Prostate gland (tissue), 2 donors: Measurements from ENCODE around the gene H2AZ1. TPM values are rescaled to one million over a fixed set of nuclear protein-coding genes. Genes with fewer than 3 reads are reported as not detected.
"Not testable (repeated sequence)": the region's sequence is repeated elsewhere in the genome, so short reads cannot be mapped to it uniquely, and the experiment has no call there.

Source experiments
- DNase-seq: peaks from one replicate; pipeline ENCODE4 v3.0.0-alpha.2; 2019; ENCODE audit warnings: low spot score
- H3K27ac ChIP-seq, 2 donors: fragments of 200-600 bp; sonication (generic); 2 replicates each; pipeline ENCODE4 v1.5.1; 2017 to 2019
- H3K27me3 ChIP-seq: fragments of 200-600 bp; sonication (generic); replicated peaks from 2 replicates; pipeline ENCODE4 v1.5.1; 2019; ENCODE audit not compliant: insufficient read depth
- H3K36me3 ChIP-seq, 2 donors: fragments of 200-600 bp; sonication (generic); 1 replicate in 1 of 2; 2 replicates in 1 of 2; pipeline versions ENCODE4 v1.5.1 to v1.8.1; 2017 to 2019
- H3K4me1 ChIP-seq: fragments of 200-600 bp; sonication (generic); replicated peaks from 2 replicates; pipeline ENCODE4 v1.5.1; 2019
- H3K4me3 ChIP-seq, 2 donors: fragments of 200-600 bp; sonication (generic); 2 replicates each; pipeline ENCODE4 v1.5.1; 2017 to 2019
- H3K9me3 ChIP-seq: fragments of 200-600 bp; sonication (generic); 2 replicates; pipeline ENCODE4 v1.5.1; 2017
- CTCF ChIP-seq, 4 experiments: fragments of 200-600 bp in 2 of 4; fragments of 450-650 bp in 2 of 4; sonication (generic) in 2 of 4; IDR thresholded peaks; 1 replicate in 3 of 4; 2 replicates in 1 of 4; pipeline ENCODE4 v1.5.1; 2016 to 2019; ENCODE audit warnings: antibody characterized with exemption in 4 of 4, mild to moderate bottlenecking in 2 of 4, moderate library complexity in 2 of 4
- POLR2A ChIP-seq: fragments of 450-650 bp; IDR thresholded peaks from one replicate; pipeline ENCODE4 v1.6.1; 2016; ENCODE audit warnings: antibody characterized with exemption, mild to moderate bottlenecking
- POLR2AphosphoS5 ChIP-seq: sonication (generic); formaldehyde crosslinking; IDR thresholded peaks from one replicate; pipeline ENCODE4 v1.6.1; 2017; ENCODE audit warnings: antibody characterized with exemption
- WGBS: methylation state at CpG from one replicate; pipeline ENCODE4 v1.1.5; 2018; 5-methylcytosine and 5-hydroxymethylcytosine counted together
- intact Hi-C: fragments of 100-400 bp; cut with DNase I; formaldehyde crosslinking; loops from one replicate; pipeline ENCODE4 v1.14.2; 2022
- total RNA-seq, 2 donors: library from RNA; depleted of rRNA; stranded (reverse); fragments of >200 nt; gene quantifications; one replicate each; pipeline ENCODE4 v1.1.0, GENCODE V29; 2016

The H2AZ1 gene
- total RNA-seq, 2 donors from 2014 or later, result 148 to 157 TPM

GRCh38 chr4:99966692-99967091 is 16.6 kb upstream of the H2AZ1 start:
- H3K27me3 ChIP-seq, result no peaks in the 10 kb centered on the region
- 94% methylated on average over 3 of the region's 3 CpGs for WGBS
- intact Hi-C loops, result no loop called here
- H3K27ac ChIP-seq, result no peak overlapping the region
- no peak for TF ChIP-seq POLR2A
- no peak for TF ChIP-seq CTCF (IDR thresholded peaks at IDR 0.05)
- no peak for TF ChIP-seq POLR2AphosphoS5
- H3K9me3 ChIP-seq, result no peaks in the 10 kb centered on the region
- H3K36me3 ChIP-seq, result no peaks in the 10 kb centered on the region
- H3K4me3 ChIP-seq, result no peak overlapping the region
- H3K4me1 ChIP-seq, result no peaks in the 10 kb centered on the region
- DNase-seq, result no peak

GRCh38 chr4:99965674-99966350 is 15.7 kb upstream of the H2AZ1 start:
- TF ChIP-seq POLR2AphosphoS5 (no peak), POLR2A (no peak), CTCF (IDR thresholded peaks at IDR 0.05) (no peak)

GRCh38 chr4:99965173-99965572 is 15.1 kb upstream of the H2AZ1 start:
- Histone ChIP-seq H3K27me3 (no peaks in the 10 kb centered on the region), H3K4me3 (no peak overlapping the region), H3K27ac (no peak overlapping the region), H3K9me3 (no peaks in the 10 kb centered on the region), H3K36me3 (no peaks in the 10 kb centered on the region), H3K4me1 (no peaks in the 10 kb centered on the region)
- DNase-seq, result no peak
- TF ChIP-seq POLR2AphosphoS5 (no peak), POLR2A (no peak), CTCF (IDR thresholded peaks at IDR 0.05) (no peak)
- intact Hi-C loops, result no loop called here

More at GRCh38 chr4:99965674-99966350, 15.7 kb upstream of the H2AZ1 start:
- Histone ChIP-seq H3K36me3 (no peaks in the 10 kb centered on the region), H3K9me3 (no peaks in the 10 kb centered on the region), H3K27me3 (no peaks in the 10 kb centered on the region), H3K4me3 (no peak overlapping the region), H3K4me1 (no peaks in the 10 kb centered on the region), H3K27ac (no peak overlapping the region)
- no peak for DNase-seq
- WGBS, result 28% methylated on average over 5 of the region's 5 CpGs
- intact Hi-C loops, result no loop called here

- Histone ChIP-seq H3K9me3 (no peaks in the 10 kb centered on the region), H3K27me3 (no peaks in the 10 kb centered on the region), H3K27ac (no peak overlapping the region), H3K36me3 (no peaks in the 10 kb centered on the region), H3K4me3 (no peak overlapping the region), H3K4me1 (no peaks in the 10 kb centered on the region)
- WGBS, result 91% methylated on average over 1 of the region's 1 CpG
- intact Hi-C loops, result no loop called here
- DNase-seq, result no peak
- no peak for TF ChIP-seq CTCF (IDR thresholded peaks at IDR 0.05)
- TF ChIP-seq POLR2A, result no peak
- no peak for TF ChIP-seq POLR2AphosphoS5
Measured at GRCh38 chr4:99961711-99962110, 11.6 kb upstream of the H2AZ1 start.

GRCh38 chr4:99960648-99961047 is 10.6 kb upstream of the H2AZ1 start:
- intact Hi-C loops, result no loop called here
- Histone ChIP-seq H3K27ac (no peak overlapping the region), H3K4me1 (no peaks in the 10 kb centered on the region), H3K27me3 (no peaks in the 10 kb centered on the region), H3K9me3 (no peaks in the 10 kb centered on the region), H3K36me3 (no peaks in the 10 kb centered on the region), H3K4me3 (no peak overlapping the region)
- TF ChIP-seq POLR2AphosphoS5, result no peak
- no peak for TF ChIP-seq POLR2A
- TF ChIP-seq CTCF (IDR thresholded peaks at IDR 0.05), result no peak
- 86% methylated on average over 2 of the region's 2 CpGs for WGBS
- no peak for DNase-seq

GRCh38 chr4:99958207-99958606 is 8.1 kb upstream of the H2AZ1 start:
- H3K27ac ChIP-seq, H3K4me3 ChIP-seq, H3K36me3 ChIP-seq, H3K27me3 ChIP-seq, DNase-seq, intact Hi-C loops, H3K9me3 ChIP-seq, H3K4me1 ChIP-seq: not testable (repeated sequence)
- 95% methylated on average over 3 of the region's 3 CpGs for WGBS
